KMS-11 (cell line): Measurements from ENCODE around the gene EPHB6.

Experiments
- H2AFZ ChIP-seq: fragments of 200-600 bp; sonication (generic); 2 replicates; pipeline ENCODE4 v1.6.1; 2016; ENCODE audit warnings: antibody characterized with exemption, mixed run types, low read depth
- H3K27ac ChIP-seq: fragments of 200-600 bp; sonication (generic); 2 replicates; pipeline ENCODE4 v1.6.1; 2016; ENCODE audit warnings: mild to moderate bottlenecking, mixed run types
- H3K27me3 ChIP-seq: fragments of 200-600 bp; sonication (generic); 2 replicates; pipeline ENCODE4 v1.6.1; 2017; ENCODE audit warnings: mild to moderate bottlenecking, low read depth, mixed run types, moderate library complexity; ENCODE audit not compliant: insufficient read depth
- H3K36me3 ChIP-seq: fragments of 200-600 bp; sonication (generic); 2 replicates; pipeline ENCODE4 v1.6.1; 2017; ENCODE audit warnings: mild to moderate bottlenecking, mixed run types; ENCODE audit not compliant: insufficient read depth
- H3K4me1 ChIP-seq: fragments of 200-600 bp; sonication (generic); 2 replicates; pipeline ENCODE4 v1.6.1; 2016; ENCODE audit warnings: mild to moderate bottlenecking, low read depth, mixed run types; ENCODE audit not compliant: poor library complexity, severe bottlenecking
- H3K4me2 ChIP-seq: fragments of 200-600 bp; sonication (generic); 2 replicates; pipeline ENCODE4 v1.7.0; 2016; ENCODE audit warnings: mild to moderate bottlenecking, mixed run types
- H3K4me3 ChIP-seq: fragments of 200-600 bp; sonication (generic); IDR thresholded peaks from 2 replicates; pipeline ENCODE4 v1.6.1; 2017; ENCODE audit warnings: low read depth, low read length, mixed read lengths; ENCODE audit not compliant: insufficient read depth
- H3K79me2 ChIP-seq: fragments of 200-600 bp; sonication (generic); 2 replicates; pipeline ENCODE4 v1.6.1; 2016; ENCODE audit warnings: low read depth, mixed run types; ENCODE audit not compliant: insufficient read depth
- H3K9ac ChIP-seq: fragments of 200-600 bp; sonication (generic); 2 replicates; pipeline ENCODE4 v1.6.1; 2016; ENCODE audit warnings: mild to moderate bottlenecking, mixed run types
- H4K20me1 ChIP-seq: fragments of 200-600 bp; sonication (generic); 2 replicates; pipeline ENCODE4 v1.6.1; 2016; ENCODE audit warnings: mild to moderate bottlenecking, mixed run types; ENCODE audit not compliant: insufficient read depth
- TF ChIP-seq, protein P1 (sequence below): fragments of 200-600 bp; sonication (generic); conservative IDR thresholded peaks from 2 replicates; pipeline ENCODE4 v1.6.1; 2017; ENCODE audit warnings: low read depth, mild to moderate bottlenecking, antibody characterized with exemption, low read length, moderate library complexity, mixed read lengths

EPHB6 gene

DNA sequence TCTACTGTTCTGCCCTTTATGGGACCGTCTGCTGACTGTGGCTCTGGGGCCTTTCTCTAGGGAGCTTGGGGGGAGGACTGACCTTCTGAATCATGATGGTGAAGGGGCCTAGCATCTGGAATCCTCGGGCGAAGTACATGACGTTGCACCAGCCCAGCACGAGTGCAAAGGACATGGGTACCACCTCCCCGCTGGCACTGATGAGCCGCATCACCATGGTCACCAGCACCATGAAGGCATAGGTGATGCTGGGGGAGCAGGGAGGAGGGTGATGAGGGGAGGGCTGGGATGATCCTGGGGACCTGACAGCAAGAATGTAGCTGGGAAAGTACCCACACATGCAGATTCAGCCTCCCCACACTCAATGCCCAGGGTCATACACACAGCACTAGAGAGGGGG is 19.5 kb downstream of the EPHB6 start:
- TF ChIP-seq, protein P1, sequence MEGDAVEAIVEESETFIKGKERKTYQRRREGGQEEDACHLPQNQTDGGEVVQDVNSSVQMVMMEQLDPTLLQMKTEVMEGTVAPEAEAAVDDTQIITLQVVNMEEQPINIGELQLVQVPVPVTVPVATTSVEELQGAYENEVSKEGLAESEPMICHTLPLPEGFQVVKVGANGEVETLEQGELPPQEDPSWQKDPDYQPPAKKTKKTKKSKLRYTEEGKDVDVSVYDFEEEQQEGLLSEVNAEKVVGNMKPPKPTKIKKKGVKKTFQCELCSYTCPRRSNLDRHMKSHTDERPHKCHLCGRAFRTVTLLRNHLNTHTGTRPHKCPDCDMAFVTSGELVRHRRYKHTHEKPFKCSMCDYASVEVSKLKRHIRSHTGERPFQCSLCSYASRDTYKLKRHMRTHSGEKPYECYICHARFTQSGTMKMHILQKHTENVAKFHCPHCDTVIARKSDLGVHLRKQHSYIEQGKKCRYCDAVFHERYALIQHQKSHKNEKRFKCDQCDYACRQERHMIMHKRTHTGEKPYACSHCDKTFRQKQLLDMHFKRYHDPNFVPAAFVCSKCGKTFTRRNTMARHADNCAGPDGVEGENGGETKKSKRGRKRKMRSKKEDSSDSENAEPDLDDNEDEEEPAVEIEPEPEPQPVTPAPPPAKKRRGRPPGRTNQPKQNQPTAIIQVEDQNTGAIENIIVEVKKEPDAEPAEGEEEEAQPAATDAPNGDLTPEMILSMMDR: no peak
- Histone ChIP-seq H3K27me3 (no peaks in the 10 kb centered on the region), H3K27ac (no peak overlapping the region), H3K4me3 (no peak overlapping the region), H3K36me3 (no peaks in the 10 kb centered on the region), H3K9ac (no peak overlapping the region), H3K4me1 (no peaks in the 10 kb centered on the region), H2AFZ (no peak overlapping the region), H4K20me1 (no peaks in the 10 kb centered on the region), H3K79me2 (no peaks in the 10 kb centered on the region), H3K4me2 (no peak overlapping the region)

DNA sequence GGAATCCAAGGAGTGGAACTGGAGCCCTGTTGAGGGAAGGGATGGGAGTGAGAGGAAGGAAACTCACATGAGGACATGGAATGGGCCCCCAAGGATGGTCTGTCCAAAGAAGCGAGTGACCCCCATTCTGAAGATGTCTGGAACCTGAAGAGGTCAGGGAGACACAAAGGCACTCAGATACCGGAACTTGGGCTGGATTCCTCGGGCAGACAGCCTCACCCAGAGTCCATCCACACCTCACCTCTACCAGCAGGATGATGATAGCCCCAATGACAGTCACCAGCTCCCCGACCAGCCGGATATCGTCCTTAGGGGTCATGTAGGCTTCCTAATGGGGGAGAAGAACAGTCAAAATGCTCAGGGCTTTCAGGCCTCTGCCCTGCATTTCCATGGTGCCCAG is 20.0 kb downstream of the EPHB6 start:
- Histone ChIP-seq H3K27me3 (no peaks in the 10 kb centered on the region), H2AFZ (no peak overlapping the region), H4K20me1 (no peaks in the 10 kb centered on the region), H3K4me2 (no peak overlapping the region), H3K36me3 (no peaks in the 10 kb centered on the region), H3K27ac (no peak overlapping the region), H3K4me3 (no peak overlapping the region), H3K79me2 (no peaks in the 10 kb centered on the region), H3K9ac (no peak overlapping the region), H3K4me1 (no peaks in the 10 kb centered on the region)
- TF ChIP-seq, protein P1: no peak

DNA sequence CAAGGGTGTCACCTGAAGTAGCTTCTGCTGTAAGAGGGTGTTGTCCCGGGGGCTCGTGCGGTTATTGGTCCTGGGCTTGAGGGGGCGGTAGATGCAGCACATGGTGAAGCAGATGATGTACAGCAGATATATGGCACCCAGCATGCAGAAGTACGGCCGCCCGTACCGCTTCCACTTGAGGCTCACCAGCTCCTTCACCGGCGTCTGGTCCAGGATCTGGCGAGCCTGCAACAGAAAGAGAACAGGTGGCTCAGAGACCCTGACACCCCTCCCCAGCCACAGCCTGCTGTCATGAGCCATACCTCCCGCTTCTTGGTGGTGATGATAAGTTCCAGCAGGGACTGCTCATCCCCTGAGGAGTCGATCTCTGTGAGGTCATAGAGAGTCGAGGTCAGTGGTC is 20.6 kb downstream of the EPHB6 start:
- Histone ChIP-seq H3K9ac (no peak overlapping the region), H3K79me2 (no peaks in the 10 kb centered on the region), H3K4me3 (no peak overlapping the region), H3K4me2 (no peak overlapping the region), H3K36me3 (no peaks in the 10 kb centered on the region), H3K4me1 (no peaks in the 10 kb centered on the region), H3K27me3 (no peaks in the 10 kb centered on the region), H3K27ac (no peak overlapping the region), H2AFZ (no peak overlapping the region; the same call in 1 of the 2 replicates), H4K20me1 (no peaks in the 10 kb centered on the region)
- TF ChIP-seq, protein P1: no peak

DNA sequence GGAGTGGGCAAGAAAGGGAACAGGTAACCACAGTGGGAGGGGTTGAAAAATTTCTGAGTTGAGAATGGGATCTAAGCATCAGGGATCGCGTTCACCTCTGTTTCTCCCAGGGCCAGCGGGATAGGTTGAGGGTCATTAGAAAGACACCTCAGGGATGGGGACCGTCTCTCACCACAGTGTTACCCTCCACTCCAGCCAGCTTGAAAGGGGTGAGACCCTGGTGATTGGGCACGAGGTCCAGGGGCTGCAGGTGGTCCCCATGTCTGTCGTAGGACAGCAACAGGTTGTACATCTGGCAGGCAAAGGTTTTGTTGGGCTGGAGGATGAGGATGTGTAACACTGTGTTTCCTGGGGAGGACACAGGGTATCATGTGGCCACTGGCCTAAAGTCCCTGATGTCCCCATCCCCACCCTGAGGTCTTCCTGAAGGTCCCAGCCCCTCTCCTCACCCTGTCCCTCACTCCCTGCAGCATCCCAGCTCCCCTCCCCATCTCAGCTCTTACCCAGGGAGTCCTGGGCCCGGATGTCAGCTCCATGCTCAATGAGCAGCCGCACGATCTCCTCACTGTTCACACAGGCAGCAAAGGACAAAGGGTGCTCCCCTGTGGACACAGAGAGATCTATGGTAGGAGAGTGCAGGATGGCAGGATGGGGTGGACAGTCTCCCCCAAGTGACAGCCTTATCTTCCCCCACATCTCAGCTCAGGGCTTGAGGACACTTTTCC is 21.5 kb downstream of the EPHB6 start:
- Histone ChIP-seq H3K4me1 (no peaks in the 10 kb centered on the region), H3K4me2 (no peak overlapping the region), H3K79me2 (no peaks in the 10 kb centered on the region), H3K9ac (no peak overlapping the region), H2AFZ (no peak overlapping the region), H3K27me3 (no peaks in the 10 kb centered on the region), H3K4me3 (no peak overlapping the region), H3K27ac (no peak overlapping the region), H4K20me1 (no peaks in the 10 kb centered on the region), H3K36me3 (no peaks in the 10 kb centered on the region)
- TF ChIP-seq, protein P1: no peak
